Dedifferentiated amniotic fluid mesenchymal stem cell (primary cell): ENCODE data around the gene BMS1.
"Not testable (repeated sequence)": the region's sequence is repeated elsewhere in the genome, so short reads cannot be mapped to it uniquely, and the experiment has no call there.

ENCODE experiments used
- DNase-seq: peaks from one replicate; pipeline ENCODE4 v3.0.0-alpha.2; 2016; ENCODE audit errors: extremely low spot score

Gene BMS1

DNA sequence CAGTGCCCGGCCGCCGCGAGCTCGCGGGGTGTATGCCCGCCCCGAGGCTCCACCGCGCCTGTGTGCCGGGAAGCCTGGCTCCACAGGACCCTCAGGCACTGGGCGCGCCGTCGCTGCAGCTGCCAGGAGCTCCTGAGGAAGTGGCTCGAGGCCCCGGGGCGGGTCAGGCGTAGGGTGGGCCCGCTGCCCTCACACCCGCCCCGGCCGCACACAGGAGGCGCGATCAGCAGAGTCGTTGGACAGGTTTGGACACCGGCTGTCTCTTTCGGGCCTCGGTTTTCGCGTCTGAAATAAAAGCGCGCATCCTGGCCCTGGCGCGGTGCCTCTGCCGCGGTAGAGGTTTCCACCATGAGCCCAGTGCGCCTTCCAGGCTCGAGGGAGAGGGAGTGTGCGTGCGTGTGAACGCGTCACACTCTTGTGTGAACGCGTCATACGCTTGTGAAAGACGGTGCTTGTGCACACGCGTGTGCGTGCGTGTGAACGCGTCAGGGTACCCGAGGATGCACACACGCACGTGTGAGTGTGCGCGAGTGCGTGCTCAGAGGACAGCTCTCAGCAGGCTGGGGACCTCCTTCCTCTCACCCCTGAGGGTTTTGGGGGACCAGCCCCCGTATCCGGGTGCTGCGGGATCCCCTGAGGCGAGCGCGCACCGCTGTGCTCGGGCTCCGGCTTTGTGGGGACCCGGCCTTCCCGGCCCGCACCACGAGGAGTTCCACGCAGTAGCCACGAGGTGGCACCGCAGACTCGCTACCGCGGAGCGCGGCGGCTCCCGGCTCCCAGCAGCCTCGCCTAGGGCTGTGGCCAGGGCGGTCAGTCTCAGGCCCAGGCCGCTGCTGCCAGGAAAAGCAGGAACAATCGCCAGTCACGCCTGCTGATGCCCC, 83.8 kb downstream of the BMS1 start:
- DNase-seq: peak; percentile 50

DNA sequence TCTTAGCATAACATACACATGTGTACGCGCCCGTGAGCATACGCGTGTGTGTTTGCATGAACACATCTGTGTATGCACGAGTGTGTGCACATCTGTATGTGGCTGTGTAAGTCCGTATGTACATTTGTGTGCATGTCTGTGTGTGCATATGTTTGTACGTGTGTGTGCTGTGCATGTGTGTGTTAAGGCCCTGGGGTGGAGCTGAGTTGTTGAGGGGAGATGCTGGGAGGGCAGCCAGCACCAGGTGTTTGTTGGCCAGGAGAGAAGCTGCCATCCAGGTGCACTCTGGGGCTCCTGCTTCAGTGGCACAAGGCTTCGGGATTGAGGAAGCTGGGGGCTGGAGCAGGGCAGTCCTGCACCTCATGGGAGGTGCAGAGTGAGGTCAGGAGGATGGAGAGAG, 85.0 kb downstream of the BMS1 start:
- no peak for DNase-seq

DNA sequence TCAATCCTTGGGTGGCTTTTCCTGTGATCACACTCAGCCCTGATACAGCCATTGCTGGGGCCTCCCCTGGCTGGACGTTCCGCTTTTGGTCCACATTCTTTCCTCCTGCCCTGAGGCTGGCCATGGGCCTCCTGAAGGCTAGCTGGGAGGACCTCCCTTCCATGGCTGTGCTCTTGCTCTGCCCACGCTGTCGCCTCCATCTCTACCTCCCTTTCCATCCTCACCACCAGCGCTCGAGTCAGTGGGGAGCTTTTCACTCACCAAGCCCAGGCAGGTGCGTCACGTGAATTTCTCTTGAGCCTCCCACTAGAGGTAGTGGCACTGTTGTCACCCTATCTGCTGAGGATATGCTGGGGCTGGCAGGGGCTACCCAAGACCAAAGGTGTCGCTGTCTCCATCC, 85.9 kb downstream of the BMS1 start:
- no peak for DNase-seq

DNA sequence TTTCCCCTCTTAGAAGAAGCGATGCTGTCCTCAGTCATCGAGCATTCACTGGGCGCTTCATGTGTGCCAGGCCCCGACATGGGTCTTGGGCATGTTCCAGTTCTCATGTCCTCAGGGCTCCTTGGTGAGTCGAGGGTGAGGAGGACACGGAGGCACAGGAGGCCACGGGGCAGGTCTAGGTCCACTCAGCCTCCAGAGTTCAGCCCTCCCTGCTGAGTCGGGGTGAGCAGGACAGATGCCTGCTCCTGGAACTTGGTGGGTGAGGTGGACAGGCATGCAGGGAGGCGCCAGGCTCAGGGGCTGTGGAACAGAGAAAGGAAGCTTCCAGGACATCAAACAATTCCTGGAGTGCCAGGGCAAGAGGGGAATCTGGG, 87.4 kb downstream of the BMS1 start:
- no peak for DNase-seq

DNA sequence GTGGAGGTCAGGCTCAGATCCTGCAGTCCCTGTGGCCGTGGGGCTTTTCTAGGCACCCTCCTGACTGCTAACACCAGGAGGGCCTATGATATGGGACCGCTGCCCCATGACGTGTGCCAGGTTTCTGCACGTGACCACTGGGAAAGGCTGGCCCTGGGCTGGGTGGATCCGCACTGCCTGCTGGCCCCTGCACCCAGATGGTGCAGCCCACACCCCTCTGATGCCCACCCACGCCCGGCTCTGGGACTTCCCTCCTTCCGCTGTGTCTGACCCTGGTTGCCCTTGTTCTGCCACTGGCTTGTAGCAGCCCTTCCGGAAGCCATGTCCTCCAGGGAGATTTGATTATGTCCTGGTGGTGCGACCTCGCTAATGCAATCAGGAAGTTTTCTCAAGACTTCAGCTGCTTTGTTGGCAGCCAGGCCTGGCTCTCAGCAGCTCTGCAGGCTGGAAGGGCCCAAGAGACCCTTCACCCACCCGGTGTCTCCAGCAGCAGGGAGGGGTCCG, 88.6 kb downstream of the BMS1 start:
- DNase-seq: not testable (repeated sequence)

DNA sequence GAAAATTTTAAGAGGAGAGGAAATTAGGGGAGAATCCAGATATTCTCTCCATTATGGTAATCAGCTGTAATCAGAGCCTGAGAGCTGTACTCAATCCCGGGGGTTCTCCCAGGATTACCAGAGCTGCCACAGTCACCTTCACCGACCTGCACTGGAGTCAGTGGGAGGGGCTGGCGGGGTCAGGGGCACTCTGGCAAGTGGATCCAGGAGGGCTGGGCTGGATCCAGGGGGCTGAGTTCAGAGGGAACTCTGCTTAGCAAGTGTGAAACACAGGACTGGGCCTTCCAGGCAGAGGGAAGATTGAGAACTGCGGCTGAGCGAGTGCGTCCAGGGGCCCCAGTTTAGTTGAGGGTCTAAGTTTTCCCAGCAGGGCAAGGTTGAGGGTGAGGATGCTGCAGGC, 89.2 kb downstream of the BMS1 start:
- no peak for DNase-seq

DNA sequence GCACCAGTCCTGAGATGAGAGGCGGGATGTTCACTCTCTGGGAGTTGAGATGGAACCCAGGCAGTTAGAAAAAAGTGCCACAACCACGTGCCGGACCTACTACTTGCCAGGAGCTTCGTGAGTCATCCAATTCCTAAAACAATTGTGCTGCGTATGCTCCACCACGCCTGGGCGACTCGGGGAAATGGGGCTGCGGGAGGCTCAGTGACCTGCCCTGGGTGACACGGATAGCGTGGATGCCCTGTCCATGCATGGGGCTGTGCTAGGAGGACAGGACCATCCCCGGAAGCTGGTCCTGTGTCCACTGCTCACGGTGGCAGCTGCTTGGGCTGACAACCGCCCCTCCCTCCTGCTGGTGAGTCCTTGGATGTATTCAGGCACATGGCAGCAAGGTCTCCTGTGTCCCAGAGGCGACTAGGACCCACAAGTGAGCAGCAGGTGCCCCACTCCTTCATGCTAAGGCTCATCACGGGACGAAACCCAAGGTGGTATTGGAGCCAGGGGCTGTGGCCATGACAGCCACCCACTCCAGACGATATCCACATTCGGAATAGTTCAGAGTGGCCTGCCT, 90.4 kb downstream of the BMS1 start:
- DNase-seq: no peak

DNA sequence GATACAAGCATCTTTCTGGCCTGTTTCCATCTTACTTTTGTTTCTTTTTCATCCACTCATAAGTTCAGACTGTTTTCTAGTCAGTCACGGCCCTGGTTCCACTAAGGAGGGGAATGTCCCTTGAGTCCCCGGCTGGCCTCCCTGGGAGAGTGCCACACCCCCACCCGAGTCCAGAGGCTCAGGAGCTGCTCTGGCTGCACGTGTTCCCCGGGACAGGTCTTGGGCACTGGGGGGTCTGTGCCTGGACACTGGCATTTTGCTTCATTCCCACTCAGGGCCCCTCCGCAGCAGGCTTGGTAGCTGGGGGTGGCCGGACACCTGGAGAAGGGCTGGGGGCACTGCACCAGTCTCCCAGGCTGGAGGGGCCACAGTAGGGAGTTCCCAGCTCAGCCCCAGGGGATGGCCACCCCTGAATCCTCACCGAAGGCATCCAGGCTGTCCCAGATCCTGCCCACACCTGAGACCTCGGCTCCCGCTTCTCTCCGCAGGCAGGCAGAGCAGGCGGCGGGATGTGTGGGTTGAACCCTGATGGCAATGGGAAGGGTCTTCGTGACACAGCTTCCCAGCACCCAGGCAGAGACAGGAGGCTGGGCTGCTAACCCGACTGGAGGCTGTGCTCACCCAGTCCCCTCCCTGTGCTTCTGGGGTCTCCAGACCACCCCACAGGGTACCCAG, 92.3 kb downstream of the BMS1 start:
- DNase-seq: no peak

DNA sequence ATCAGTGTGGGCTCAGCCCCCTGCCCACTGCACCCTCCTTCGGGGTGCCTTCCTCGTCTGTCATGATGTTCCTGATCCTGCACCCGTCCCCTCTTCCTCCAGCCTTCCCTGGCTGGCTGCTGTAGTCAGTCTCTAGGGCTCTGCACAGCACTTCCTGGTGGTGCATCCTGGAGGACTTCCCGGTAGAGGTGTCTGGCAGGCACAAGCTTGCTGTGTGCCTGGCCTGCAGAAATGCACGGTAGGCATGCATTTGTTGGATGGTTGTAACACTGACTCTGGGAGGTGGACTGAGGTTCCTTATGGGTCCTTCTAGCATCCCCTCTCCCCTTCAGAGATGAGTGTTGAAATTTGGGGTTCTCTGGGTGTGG, 92.8 kb downstream of the BMS1 start:
- no peak for DNase-seq

DNA sequence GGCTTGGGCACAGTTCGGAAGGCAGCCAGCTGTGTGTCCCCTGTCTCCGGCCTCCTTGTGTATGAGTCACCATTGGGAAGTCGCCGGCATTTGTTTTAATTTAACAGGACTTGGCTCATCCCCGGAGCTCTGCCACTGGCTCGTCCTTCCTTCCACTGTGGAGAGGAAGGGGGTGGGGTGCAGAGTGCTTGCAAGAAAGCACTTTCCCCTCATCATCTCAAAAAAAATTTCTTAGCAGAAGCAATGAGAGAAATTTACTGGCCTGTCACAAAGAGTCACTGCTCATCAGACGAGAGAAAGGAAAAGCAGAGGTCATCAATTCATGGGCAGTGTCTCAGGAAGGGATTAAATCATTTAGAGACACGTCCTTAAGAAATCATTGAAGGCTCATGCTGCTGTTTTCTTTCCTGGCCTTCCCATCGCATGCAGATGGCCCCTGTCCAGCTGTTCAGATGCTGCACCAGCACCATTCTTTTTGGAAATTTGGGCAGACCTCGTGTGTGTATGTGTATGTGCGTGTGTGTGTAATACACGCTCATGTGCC, 93.3 kb downstream of the BMS1 start:
- DNase-seq: peak; percentile 59

DNA sequence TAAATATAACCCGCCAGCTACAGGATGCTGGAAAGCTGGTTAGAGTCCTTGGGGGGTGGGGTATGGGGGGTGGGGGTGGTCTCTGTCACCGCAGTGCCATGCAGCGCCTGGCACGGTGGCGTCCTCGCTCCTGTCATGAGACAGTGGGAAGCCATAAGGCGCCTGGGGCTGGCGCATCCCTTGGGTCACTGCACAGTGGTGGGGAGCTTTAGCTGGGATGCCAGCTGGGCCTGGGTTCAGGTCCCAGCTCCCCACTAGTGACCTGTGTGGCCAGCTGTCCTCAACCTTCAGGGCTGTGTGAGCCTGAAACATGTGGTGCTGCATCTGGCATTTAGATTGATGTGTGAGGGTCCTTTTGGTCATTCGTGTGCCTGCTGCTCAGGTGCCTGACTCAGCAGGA, 93.9 kb downstream of the BMS1 start:
- no peak for DNase-seq

DNA sequence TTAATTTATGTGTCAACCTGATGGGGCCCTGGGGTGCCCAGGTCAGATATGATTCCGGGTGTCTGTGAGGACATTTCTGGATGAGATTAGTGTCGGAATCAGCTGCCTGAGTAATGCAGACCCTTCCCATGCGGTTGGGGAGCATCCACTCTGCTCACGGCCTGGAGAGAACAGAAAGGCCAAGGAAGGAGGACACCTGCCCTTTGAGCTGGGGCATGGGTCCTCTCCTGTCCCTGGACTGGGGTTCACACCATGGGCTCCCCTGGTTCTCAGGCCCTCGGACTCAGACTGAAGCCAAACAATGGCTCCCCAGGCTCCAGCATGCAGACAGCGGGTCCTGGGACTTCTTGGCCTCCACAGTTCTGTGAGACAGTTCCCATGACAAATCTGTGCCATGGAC, 94.3 kb downstream of the BMS1 start:
- no peak for DNase-seq

DNA sequence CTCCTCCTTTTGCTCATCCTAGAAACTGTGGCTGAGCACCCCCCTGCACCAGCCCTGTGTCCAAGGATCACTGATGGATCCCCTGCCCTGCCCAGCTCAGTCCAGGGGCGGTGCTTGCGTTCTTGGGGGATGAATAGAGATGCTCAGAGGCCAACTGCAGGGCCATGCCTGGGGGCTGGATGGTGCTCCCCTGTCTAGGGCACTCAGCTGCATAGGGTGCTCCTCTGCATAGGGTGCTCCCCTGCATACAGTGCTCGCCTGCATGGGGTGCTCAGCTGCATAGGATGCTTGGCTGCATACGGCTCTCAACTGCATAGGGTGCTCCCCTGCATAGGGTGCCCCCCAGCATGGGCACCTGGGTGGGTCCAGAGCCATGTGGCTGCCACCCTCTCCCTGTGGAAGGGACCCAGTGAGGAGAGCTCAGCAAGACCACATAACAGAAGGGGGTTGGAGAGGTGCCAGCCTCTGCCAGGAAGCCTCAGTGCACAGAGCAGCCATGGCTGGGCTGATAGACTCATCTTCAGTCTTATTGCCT, 95.0 kb downstream of the BMS1 start:
- DNase-seq: no peak

DNA sequence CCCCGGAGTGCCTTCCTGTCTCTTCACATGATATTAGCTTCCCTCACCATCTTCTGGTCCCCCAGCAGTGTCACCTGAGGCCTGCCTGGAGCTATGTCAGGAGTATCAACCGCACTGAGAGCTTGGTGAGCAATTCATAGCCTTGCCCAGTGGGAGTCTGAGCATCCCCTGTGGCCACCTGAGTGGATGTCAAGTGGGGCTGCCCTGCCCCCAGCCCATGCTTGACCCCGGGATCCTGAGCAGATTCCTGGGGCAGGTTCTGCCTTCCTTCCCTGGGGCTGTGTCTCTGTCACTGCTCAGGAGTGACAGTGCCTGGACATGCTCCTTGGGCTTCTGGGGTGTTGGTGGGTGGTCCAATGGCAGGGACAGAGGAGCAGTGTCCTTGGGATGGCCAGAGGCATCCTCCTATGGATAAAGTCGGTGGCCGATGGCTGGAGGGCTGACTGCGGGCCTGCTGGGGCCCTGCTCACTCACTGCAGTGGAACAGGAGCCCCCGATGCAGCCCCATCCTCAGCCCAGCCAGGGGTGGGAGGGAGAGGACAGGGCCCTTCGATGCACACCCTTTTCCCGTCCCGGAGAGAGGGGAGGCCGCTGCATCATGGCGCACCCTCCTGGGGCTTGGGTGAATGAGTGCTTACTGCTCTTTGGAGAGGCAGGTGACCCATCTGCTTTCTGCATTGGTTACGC, 95.7 kb downstream of the BMS1 start:
- DNase-seq: no peak

DNA sequence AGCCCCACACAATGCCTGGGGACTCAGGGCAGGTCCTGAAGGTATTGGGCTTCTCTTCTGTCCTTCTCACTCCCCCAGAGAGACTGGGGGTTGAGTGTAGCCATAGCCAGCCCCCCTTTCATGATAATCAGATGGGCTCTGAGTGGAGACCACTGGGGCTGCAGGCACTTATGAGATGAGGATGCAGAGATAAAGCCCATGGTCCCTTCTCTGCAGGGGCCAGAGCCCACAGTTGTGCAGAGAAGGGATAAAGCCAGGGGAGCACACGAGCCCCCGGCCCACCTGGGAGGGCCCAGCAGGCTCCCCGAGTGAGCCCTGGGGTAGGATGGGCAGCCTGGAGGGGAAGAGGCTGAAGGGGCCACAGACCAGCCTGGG, 96.2 kb downstream of the BMS1 start:
- DNase-seq: no peak

DNA sequence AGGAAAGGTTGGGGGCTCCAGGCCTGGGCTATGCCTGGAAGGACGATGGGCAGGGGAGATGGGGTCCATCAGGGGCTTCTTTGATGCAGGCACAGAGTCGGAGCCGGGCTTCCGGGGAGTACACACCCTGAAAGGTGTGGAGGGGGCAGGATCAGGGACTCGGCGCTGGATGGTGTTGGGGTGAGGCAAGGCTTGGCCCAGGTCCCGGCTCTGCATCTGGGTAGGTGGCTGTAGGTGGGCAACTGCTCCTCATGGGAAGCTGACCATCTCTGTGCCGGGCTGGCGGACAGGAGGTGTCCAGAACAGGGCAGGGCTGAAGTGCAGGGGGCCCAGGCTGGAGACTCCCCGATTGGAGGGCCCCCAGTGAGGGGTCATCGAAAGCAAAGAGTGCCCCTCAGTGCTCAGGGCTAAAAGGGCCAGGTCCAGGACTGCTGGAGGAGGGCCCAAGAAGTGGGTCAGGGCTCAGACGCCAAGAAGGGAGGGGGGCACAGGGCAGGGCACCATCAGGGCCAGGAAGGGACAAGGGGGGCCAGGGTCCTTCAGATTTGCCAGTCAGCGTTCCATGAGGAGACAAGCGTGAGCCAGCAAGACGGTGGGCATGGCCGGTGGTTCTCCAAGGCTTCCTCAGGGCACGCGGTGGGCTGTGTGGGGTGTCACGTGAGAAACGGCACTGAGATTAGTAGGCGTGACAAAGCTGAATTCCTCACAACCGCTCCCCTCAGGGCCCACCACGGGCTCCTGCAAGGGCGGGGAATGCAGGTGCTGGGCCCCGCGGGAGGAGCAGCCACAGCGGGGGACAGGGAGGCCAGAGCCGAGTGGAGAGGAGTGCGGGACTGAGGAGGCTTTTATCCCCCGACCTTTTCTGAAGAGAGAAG, 97.0 kb downstream of the BMS1 start:
- no peak for DNase-seq

DNA sequence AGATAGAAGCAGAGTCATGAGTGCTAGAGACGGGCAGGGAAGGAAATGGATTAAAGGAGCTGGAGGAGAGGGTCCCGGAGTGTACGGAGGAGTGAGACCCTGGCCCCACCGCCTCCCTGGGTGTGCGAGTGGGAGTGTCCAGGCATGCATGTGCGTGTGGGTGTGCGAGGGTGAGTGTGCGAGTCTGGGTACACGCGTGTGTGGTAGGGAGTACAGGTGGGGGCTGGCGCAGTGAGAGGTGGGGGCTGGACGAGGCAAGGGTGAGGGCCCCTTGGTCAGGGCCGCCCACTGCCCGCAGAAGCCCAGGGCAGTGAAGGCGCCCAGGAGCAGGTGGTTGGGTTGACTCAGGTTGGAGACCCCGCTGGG, 97.6 kb downstream of the BMS1 start:
- no peak for DNase-seq

DNA sequence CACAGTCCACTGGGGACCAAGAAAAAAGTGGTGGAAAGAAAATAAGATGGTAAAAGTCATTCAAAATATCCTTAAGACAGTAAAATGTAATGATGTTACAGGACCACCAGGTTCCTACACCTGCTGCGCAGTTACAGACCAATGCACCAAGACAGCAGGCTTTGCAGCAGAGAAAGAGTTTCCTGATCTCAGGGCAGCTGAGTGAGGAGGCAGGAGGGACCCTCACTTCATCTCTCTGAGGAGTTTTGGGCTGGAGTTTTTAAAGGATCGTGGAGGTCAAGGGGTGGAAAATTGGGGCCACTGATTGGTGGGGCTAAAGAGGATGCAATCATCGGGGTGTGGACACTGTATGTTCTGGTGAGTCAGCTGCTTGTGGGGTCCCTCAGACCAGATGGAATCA, 100.0 kb downstream of the BMS1 start:
- no peak for DNase-seq
